WTC11 (cell line): Measurements from ENCODE around the gene ANO3.

Experiments used
- ATF1 ChIP-seq: sonication (generic); formaldehyde crosslinking; IDR thresholded peaks from 2 replicates; pipeline ENCODE4 v1.8.1; 2023; ENCODE audit warnings: mild to moderate bottlenecking, moderate library complexity, missing genetic modification reagents
- CTCF ChIP-seq: fragments of 200-600 bp; IDR thresholded peaks from 2 replicates; pipeline ENCODE4 v1.8.0; 2022; ENCODE audit warnings: antibody characterized with exemption
- E2F5 ChIP-seq: sonication (generic); formaldehyde crosslinking; IDR thresholded peaks from 2 replicates; pipeline ENCODE4 v1.8.1; 2022; ENCODE audit warnings: mild to moderate bottlenecking, moderate library complexity, missing genetic modification reagents
- HMGXB4 ChIP-seq: sonication (generic); formaldehyde crosslinking; IDR thresholded peaks from 2 replicates; pipeline ENCODE4 v1.8.1; 2023; ENCODE audit warnings: mild to moderate bottlenecking, moderate library complexity, missing genetic modification reagents
- TEAD4 ChIP-seq: sonication (generic); formaldehyde crosslinking; IDR thresholded peaks from 2 replicates; pipeline ENCODE4 v1.8.0; 2022; ENCODE audit warnings: mild to moderate bottlenecking, missing genetic modification reagents
- USF1 ChIP-seq: sonication (generic); formaldehyde crosslinking; IDR thresholded peaks from 2 replicates; pipeline ENCODE4 v1.8.0; 2022; ENCODE audit warnings: mild to moderate bottlenecking, missing genetic modification reagents
- ZNF263 ChIP-seq: sonication (generic); formaldehyde crosslinking; IDR thresholded peaks from 2 replicates; pipeline ENCODE4 v1.8.1; 2022; ENCODE audit warnings: low read depth, mild to moderate bottlenecking, moderate library complexity, missing genetic modification reagents

- TF ChIP-seq ATF1 (no peak), CTCF (no peak), TEAD4 (CRISPR knock-in tag) (no peak), USF1 (no peak), ZNF263 (CRISPR knock-in tag) (no peak), E2F5 (no peak), HMGXB4 (CRISPR knock-in tag) (no peak)
Measured at GRCh38 chr11:26687351-26687750, 355.4 kb downstream of the ANO3 start.
